H9 (cell line): ENCODE data around the gene PLEKHG3. TPM values are rescaled to one million over a fixed set of nuclear protein-coding genes. Genes with fewer than 3 reads are reported as not detected.

Source experiments
- DNase-seq: peaks from one replicate; pipeline ENCODE4 v3.0.0-alpha.2; 2017
- H2AFZ ChIP-seq: one replicate; pipeline ENCODE4 v1.6.1; 2013; ENCODE audit warnings: mild to moderate bottlenecking, low read length, control low read depth, moderate library complexity
- H2AK5ac ChIP-seq: 2 replicates; pipeline ENCODE4 v1.6.1; 2013; ENCODE audit warnings: low read length, control low read depth, mixed read lengths; ENCODE audit not compliant: insufficient read length
- H2BK120ac ChIP-seq: one replicate; pipeline ENCODE4 v1.6.1; 2013; ENCODE audit warnings: low read depth, mild to moderate bottlenecking, low read length, control low read depth, inconsistent platforms; ENCODE audit not compliant: poor library complexity, severe bottlenecking
- H2BK12ac ChIP-seq: 2 replicates; pipeline ENCODE4 v1.6.1; 2013; ENCODE audit warnings: low read length, control low read depth, mixed read lengths, low read depth; ENCODE audit not compliant: insufficient read length
- H2BK15ac ChIP-seq: 2 replicates; pipeline ENCODE4 v1.6.1; 2013; ENCODE audit warnings: low read depth, low read length, control low read depth
- H2BK20ac ChIP-seq: one replicate; pipeline ENCODE4 v1.6.1; 2013; ENCODE audit warnings: low read depth, mild to moderate bottlenecking, low read length, control low read depth, inconsistent platforms; ENCODE audit not compliant: poor library complexity, severe bottlenecking
- H2BK5ac ChIP-seq: 2 replicates; pipeline ENCODE4 v1.6.1; 2013; ENCODE audit warnings: low read length, control low read depth, mixed read lengths; ENCODE audit not compliant: insufficient read length
- H3K14ac ChIP-seq: 2 replicates; pipeline ENCODE4 v1.6.1; 2013; ENCODE audit warnings: low read length, control low read depth; ENCODE audit not compliant: insufficient read depth
- H3K18ac ChIP-seq: 2 replicates; pipeline ENCODE4 v1.6.1; 2013; ENCODE audit warnings: low read depth, mild to moderate bottlenecking, mixed read lengths, low read length, control low read depth; ENCODE audit not compliant: insufficient read length
- H3K23ac ChIP-seq: 2 replicates; pipeline ENCODE4 v1.6.1; 2013; ENCODE audit warnings: low read length, control low read depth, mixed read lengths, low read depth; ENCODE audit not compliant: insufficient read length
- H3K23me2 ChIP-seq: 2 replicates; pipeline ENCODE4 v1.6.1; 2013; ENCODE audit warnings: low read depth, mild to moderate bottlenecking, mixed read lengths, low read length, control low read depth; ENCODE audit not compliant: insufficient read length, poor library complexity, severe bottlenecking
- H3K27ac ChIP-seq: 2 replicates; pipeline ENCODE4 v1.5.1; 2013; ENCODE audit warnings: low read length, control low read depth, mixed read lengths, low read depth; ENCODE audit not compliant: insufficient read length
- H3K27me3 ChIP-seq: 2 replicates; pipeline ENCODE4 v1.6.1; 2013; ENCODE audit warnings: low read length, control low read depth, inconsistent platforms; ENCODE audit not compliant: insufficient read depth
- H3K4ac ChIP-seq: 2 replicates; pipeline ENCODE4 v1.6.1; 2013; ENCODE audit warnings: low read depth, mild to moderate bottlenecking, control low read depth, inconsistent platforms, low read length, moderate library complexity
- H3K4me1 ChIP-seq: 2 replicates; pipeline ENCODE4 v1.6.1; 2013; ENCODE audit warnings: low read length, control low read depth, inconsistent platforms; ENCODE audit not compliant: insufficient read depth
- H3K4me2 ChIP-seq: 2 replicates; pipeline ENCODE4 v1.6.1; 2013; ENCODE audit warnings: low read length, control low read depth, mixed read lengths; ENCODE audit not compliant: insufficient read length, insufficient read depth
- H3K56ac ChIP-seq: 2 replicates; pipeline ENCODE4 v1.6.1; 2013; ENCODE audit warnings: low read depth, mild to moderate bottlenecking, mixed read lengths, low read length, control low read depth; ENCODE audit not compliant: insufficient read length
- H3K79me1 ChIP-seq: 2 replicates; pipeline ENCODE4 v1.6.1; 2013; ENCODE audit warnings: low read depth, mild to moderate bottlenecking, moderate library complexity, low read length, control low read depth, inconsistent platforms; ENCODE audit not compliant: insufficient read depth, poor library complexity, severe bottlenecking
- H3K79me2 ChIP-seq: 2 replicates; pipeline ENCODE4 v1.6.1; 2013; ENCODE audit warnings: low read length, control low read depth, inconsistent platforms; ENCODE audit not compliant: insufficient read depth
- H3K9ac ChIP-seq: 2 replicates; pipeline ENCODE4 v1.6.1; 2013; ENCODE audit warnings: low read length, control low read depth, mixed read lengths; ENCODE audit not compliant: insufficient read length; ENCODE audit errors: extremely low read depth
- H3K9me3 ChIP-seq: one replicate; pipeline ENCODE4 v1.6.1; 2013; ENCODE audit warnings: low read depth, low read length, inconsistent platforms; ENCODE audit not compliant: control insufficient read depth
- H3T11ph ChIP-seq: one replicate; pipeline ENCODE4 v1.6.1; 2013; ENCODE audit warnings: mild to moderate bottlenecking, low read length, control low read depth, inconsistent platforms
- H4K20me1 ChIP-seq: one replicate; pipeline ENCODE4 v1.6.1; 2013; ENCODE audit not compliant: control insufficient read depth, insufficient read length, insufficient read depth
- H4K5ac ChIP-seq: 2 replicates; pipeline ENCODE4 v1.6.1; 2013; ENCODE audit warnings: low read depth, mild to moderate bottlenecking, mixed read lengths, low read length, control low read depth; ENCODE audit not compliant: insufficient read length
- H4K8ac ChIP-seq: replicated peaks from 2 replicates; pipeline ENCODE4 v1.6.1; 2013; ENCODE audit warnings: low read length, control low read depth, mixed read lengths, low read depth; ENCODE audit not compliant: insufficient read length
- H4K91ac ChIP-seq: 2 replicates; pipeline ENCODE4 v1.6.1; 2013; ENCODE audit warnings: low read depth, mild to moderate bottlenecking, moderate library complexity, mixed read lengths, low read length, control low read depth; ENCODE audit not compliant: insufficient read length
- H3K27ac Mint-ChIP-seq, 3 experiments: 2 replicates in 2 of 3; 3 replicates in 1 of 3; pipeline ENCODE4 v1.8.0; 2020 to 2021; ENCODE audit warnings: mixed read lengths in 3 of 3, mild to moderate bottlenecking in 1 of 3, moderate library complexity in 1 of 3
- H3K27me3 Mint-ChIP-seq: 2 replicates; pipeline ENCODE4 v1.8.0; 2021; ENCODE audit warnings: low read depth, mild to moderate bottlenecking, moderate library complexity, mixed read lengths
- H3K36me3 Mint-ChIP-seq, 3 experiments: 2 replicates in 2 of 3; 3 replicates in 1 of 3; pipeline ENCODE4 v1.8.0; 2020 to 2021; ENCODE audit warnings: low read depth in 3 of 3, mixed read lengths in 3 of 3; ENCODE audit not compliant: insufficient read depth in 1 of 3
- H3K4me1 Mint-ChIP-seq, 2 experiments: 2 replicates each; pipeline ENCODE4 v1.8.0; 2020; ENCODE audit warnings: mixed read lengths in 2 of 2
- H3K4me3 Mint-ChIP-seq, 2 experiments: 2 replicates in 1 of 2; 3 replicates in 1 of 2; pipeline ENCODE4 v1.8.0; 2020 to 2021; ENCODE audit warnings: mild to moderate bottlenecking in 2 of 2, mixed read lengths in 2 of 2, moderate library complexity in 1 of 2
- H3K9me3 Mint-ChIP-seq, 2 experiments: 2 replicates in 1 of 2; 3 replicates in 1 of 2; pipeline ENCODE4 v1.8.0; 2020; ENCODE audit warnings: mild to moderate bottlenecking in 2 of 2, mixed read lengths in 2 of 2, moderate library complexity in 1 of 2
- WGBS: extraction: QIAGEN DNeasy Blood & Tissue Kit; methylation state at CpG from one replicate; pipeline ENCODE4 v1.1.7; 2013; ENCODE audit warnings: missing lambda C conversion rate, low lambda C conversion rate, mixed read lengths; ENCODE audit not compliant: insufficient read length; ENCODE audit errors: extremely low coverage; 5-methylcytosine and 5-hydroxymethylcytosine counted together
- total RNA-seq: library from RNA; stranded (reverse); gene quantifications from 2 replicates; pipeline ENCODE4 v1.2.1, GENCODE V29; 2021
- TF ChIP-seq, protein P1 (sequence below): fragments of 200-600 bp; sonication (generic); conservative IDR thresholded peaks from 3 replicates; pipeline ENCODE4 v1.8.0; 2021; ENCODE audit warnings: antibody characterized with exemption, mild to moderate bottlenecking

Gene PLEKHG3
- total RNA-seq, 1 experiment from 2014 or later = 48.5 TPM

DNA sequence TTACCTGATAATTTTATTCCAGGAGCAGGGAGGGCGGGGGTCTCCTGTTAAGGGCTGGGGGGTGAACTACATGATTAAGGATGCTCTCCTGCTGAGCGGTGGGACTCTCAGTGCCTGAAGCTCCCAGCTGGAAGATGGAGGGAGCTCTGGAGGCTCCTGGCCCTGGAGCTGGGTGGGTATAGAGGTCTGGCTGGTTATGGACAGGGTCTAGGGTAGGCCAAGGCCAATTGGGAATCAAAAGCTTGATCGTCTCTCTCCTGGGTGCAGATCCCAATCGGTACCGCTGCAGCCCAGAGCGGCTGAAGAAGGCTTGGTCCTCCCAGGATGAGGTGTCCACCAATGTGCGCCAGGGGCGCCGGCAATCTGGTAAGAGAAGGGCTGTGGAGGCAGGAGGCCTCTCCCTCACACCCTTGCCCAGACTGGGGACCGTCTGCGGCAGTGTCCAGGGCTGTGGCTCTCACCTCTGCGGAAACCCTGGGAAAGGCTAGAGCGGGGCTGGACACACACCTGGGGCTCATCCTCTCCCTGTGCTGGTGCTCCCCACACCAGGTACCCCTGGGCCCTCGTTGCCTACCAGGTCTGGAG is 28.4 kb downstream of the PLEKHG3 start:
- Histone ChIP-seq H3K79me2 (no peaks in the 10 kb centered on the region), H3K18ac (no peak overlapping the region), H3K27ac (no peak overlapping the region), H3K23me2 (no peaks in the 10 kb centered on the region), H3K79me1 (no peaks in the 10 kb centered on the region), H3K27me3 (no peaks in the 10 kb centered on the region), H3K14ac (no peak overlapping the region), H3K9me3 (no peaks in the 10 kb centered on the region), H2BK20ac (no peak overlapping the region), H2AFZ (no peak overlapping the region), H3K4me2 (no peak overlapping the region), H3K4me1 (no peaks in the 10 kb centered on the region; the same call in 1 of the 2 replicates), H4K20me1 (no peaks in the 10 kb centered on the region), H2BK5ac (no peak overlapping the region), H3K23ac (no peak overlapping the region), H3K56ac (no peak overlapping the region), H2BK12ac (no peak overlapping the region), H3T11ph (no peak overlapping the region), H3K9ac (no peak overlapping the region), H4K8ac (no peak overlapping the region), H2BK15ac (no peak overlapping the region), H3K4ac (no peak overlapping the region), H4K91ac (no peak overlapping the region), H2BK120ac (no peak overlapping the region), H2AK5ac (no peak overlapping the region), H4K5ac (no peak overlapping the region)
- Mint-ChIP-seq H3K4me1 (peaks cover 24 to 29% of the 10 kb centered on the region in 2 experiments), H3K9me3 (no peaks in the 10 kb centered on the region), H3K27ac (no peak overlapping the region), H3K27me3 (no peaks in the 10 kb centered on the region), H3K4me3 (no peak overlapping the region), H3K36me3 (peaks cover 34 to 63% (median 60%) of the 10 kb centered on the region in 3 experiments; a peak in 6 of 7 replicates)
- TF ChIP-seq, protein P1, sequence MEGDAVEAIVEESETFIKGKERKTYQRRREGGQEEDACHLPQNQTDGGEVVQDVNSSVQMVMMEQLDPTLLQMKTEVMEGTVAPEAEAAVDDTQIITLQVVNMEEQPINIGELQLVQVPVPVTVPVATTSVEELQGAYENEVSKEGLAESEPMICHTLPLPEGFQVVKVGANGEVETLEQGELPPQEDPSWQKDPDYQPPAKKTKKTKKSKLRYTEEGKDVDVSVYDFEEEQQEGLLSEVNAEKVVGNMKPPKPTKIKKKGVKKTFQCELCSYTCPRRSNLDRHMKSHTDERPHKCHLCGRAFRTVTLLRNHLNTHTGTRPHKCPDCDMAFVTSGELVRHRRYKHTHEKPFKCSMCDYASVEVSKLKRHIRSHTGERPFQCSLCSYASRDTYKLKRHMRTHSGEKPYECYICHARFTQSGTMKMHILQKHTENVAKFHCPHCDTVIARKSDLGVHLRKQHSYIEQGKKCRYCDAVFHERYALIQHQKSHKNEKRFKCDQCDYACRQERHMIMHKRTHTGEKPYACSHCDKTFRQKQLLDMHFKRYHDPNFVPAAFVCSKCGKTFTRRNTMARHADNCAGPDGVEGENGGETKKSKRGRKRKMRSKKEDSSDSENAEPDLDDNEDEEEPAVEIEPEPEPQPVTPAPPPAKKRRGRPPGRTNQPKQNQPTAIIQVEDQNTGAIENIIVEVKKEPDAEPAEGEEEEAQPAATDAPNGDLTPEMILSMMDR = no peak
- no CpG with 5 or more reads among the region's 14 CpGs for WGBS
- DNase-seq = no peak
